ENCODE measurements around the gene PBX1. TPM values are rescaled to one million over a fixed set of nuclear protein-coding genes. Genes with fewer than 3 reads are reported as not detected.

Gene PBX1
- total RNA-seq, 2 experiments from 2014 or later, result 0.17 TPM

DNA sequence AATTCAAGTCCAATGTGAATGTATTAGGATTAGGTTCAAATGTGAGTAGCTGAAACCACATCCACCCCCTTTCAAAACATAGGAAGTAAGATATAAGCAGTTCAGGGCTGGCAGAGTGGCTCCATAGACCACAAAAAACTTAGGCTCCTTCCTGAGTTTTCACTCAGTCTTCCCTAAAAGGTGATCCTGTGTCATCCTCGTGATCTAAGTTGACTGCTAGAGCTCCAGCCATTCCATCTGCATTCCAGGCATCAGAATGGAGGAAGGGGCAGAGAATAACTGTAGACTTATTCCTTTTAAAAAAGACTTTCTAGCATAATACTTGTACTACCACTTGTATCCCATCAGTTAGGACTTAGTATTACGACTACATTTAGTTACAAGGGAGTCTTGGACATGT, 204.1 kb downstream of the PBX1 start:
- H3K36me3 Mint-ChIP-seq, result no peaks in the 10 kb centered on the region
- DNase-seq, result no peak
- CTCF ChIA-PET, result interaction anchor here (0.6 kb wide), 1 partner anchor 88 kb away, joined by 3 read pairs; no protein-coding TSS in a partner anchor
- H3K27me3 Mint-ChIP-seq, result no peaks in the 10 kb centered on the region
- POLR2A ChIA-PET, result no interaction called here
- H3K9me3 Mint-ChIP-seq, result no peaks in the 10 kb centered on the region
- no peaks in the 10 kb centered on the region for H3K4me1 Mint-ChIP-seq (ENCODE audit: low read depth)
- no peak overlapping the region for H3K27ac Mint-ChIP-seq
- intact Hi-C loops (cut with micrococcal nuclease), result no loop called here
- H3K4me3 Mint-ChIP-seq, result no peak overlapping the region

DNA sequence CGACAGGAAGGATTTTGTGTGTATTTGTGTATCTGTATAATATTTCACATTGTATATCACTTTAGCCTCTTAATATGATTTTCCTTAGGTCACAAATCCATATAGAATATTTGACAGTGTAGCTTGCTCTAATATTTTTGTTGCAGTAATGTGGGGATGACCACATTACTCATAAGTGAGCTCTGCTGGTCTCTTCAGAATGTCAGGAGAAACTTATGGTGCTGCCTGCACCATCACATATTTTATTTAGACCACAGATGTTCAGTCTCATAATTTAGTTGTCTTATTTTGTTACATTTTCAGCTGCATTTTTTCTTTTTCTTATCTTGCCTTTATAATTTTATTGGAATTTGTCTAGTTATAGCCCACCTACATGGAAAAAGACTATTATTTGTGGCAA, 205.3 kb downstream of the PBX1 start:
- Mint-ChIP-seq H3K4me1 (ENCODE audit: low read depth) (no peaks in the 10 kb centered on the region), H3K27me3 (no peaks in the 10 kb centered on the region), H3K36me3 (no peaks in the 10 kb centered on the region), H3K9me3 (no peaks in the 10 kb centered on the region), H3K27ac (no peak overlapping the region), H3K4me3 (no peak overlapping the region)
- intact Hi-C loops (cut with micrococcal nuclease), result no loop called here
- POLR2A ChIA-PET, result no interaction called here
- CTCF ChIA-PET, result interaction anchor here (2.4 kb wide), 1 partner anchor 23 kb away, joined by 6 read pairs; no protein-coding TSS in a partner anchor
- no peak for DNase-seq

DNA sequence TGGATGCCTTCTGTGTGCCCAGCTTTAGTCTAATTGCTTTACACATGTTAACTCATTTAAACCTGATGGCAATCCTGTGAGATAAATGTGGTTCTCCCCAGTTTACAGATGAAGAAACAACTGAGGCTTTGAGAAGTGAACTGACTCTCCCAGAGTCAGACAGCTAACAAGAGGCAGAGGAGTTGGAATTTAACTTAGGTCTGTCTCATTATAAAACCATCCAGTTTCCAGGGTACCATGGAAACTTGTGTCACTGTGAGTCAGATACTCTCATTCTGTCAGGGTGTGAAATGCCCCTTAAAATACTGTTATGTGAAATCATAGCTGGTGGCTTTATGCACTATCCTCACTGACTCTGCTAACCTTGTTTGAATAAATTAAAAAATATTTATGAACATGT, 206.6 kb downstream of the PBX1 start:
- ChIA-PET CTCF (interaction anchor here (2.4 kb wide), 1 partner anchor 22 kb away, joined by 6 read pairs; no protein-coding TSS in a partner anchor), POLR2A (no interaction called here)
- Mint-ChIP-seq H3K9me3 (no peaks in the 10 kb centered on the region), H3K36me3 (no peaks in the 10 kb centered on the region), H3K4me3 (no peak overlapping the region), H3K4me1 (ENCODE audit: low read depth) (no peaks in the 10 kb centered on the region), H3K27me3 (no peaks in the 10 kb centered on the region), H3K27ac (no peak overlapping the region)
- intact Hi-C loops (cut with micrococcal nuclease), result no loop called here
- DNase-seq, result no peak

DNA sequence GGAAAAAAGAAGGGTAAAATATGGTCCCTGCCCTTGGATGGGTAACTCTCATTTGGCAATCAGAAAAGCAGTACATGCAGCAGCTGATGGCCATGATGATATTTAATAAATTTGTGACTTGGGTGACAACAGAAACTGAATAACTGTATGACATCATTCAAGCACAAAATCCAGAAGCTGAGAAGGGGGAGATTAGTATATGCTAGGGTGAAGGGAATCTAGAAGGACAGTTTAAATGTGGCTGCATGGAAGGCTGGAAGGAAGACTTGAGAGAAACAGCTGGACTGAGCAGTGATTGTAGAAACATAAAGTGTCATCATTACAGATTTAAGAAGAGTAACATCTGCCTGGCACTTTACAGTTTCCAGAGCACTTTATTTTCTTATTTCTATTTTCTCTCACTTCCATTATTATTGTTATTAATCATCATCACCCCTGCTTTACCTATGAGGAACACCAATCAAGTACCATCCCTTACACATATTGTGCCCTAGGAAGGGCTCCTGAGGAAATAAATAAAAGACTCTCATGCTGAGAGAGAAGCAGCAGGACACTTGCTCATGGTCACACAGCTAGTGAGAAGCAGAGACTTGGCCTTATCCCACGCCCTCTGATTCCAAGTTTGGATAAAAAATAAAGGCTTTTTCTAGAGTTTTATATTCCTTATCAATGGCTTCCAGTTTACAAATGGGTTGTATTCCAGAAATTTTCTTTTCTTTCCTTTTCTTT, 207.2 kb downstream of the PBX1 start:
- CTCF ChIA-PET, result interaction anchor here (0.7 to 2.4 kb wide), 3 partner anchors 21 to 1554 kb away, joined by 3 to 6 read pairs (median 4); no protein-coding TSS in a partner anchor
- Mint-ChIP-seq H3K9me3 (no peaks in the 10 kb centered on the region), H3K27me3 (no peaks in the 10 kb centered on the region), H3K36me3 (no peaks in the 10 kb centered on the region), H3K27ac (no peak overlapping the region), H3K4me1 (ENCODE audit: low read depth) (no peaks in the 10 kb centered on the region), H3K4me3 (no peak overlapping the region)
- intact Hi-C loops (cut with micrococcal nuclease), result no loop called here
- no peak for DNase-seq
- POLR2A ChIA-PET, result no interaction called here

DNA sequence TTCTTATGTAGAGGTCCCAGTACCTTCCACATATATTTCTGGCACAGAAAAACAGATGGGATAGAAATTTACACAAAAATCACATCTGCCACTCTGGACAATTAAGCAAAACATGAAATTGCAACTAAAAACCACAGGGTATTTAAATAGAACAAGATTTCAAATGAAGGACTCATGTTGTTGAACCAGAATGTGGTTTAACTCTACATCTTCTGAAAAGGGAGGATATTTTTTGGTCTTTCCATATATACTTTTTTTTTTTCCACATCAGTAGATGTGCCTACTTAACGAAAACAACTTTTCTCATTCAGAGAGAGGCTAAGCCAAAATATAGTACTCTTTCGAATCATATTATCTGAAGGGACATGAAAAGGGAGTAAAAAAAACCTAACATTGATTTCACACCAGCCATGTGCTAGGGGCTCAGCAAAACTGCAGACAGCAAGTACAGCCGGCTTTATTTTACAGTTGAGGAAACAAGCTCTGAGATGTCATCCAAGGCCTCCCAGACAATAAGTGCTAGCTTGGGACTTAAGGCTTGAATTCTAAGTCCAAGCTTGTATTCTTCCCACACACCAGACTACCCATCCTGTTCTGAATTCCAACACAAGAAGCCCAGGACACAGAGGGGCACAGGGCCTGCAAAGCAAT, 208.9 kb downstream of the PBX1 start:
- no peaks in the 10 kb centered on the region for H3K27me3 Mint-ChIP-seq
- intact Hi-C loops (cut with micrococcal nuclease), result no loop called here
- no peak overlapping the region for H3K27ac Mint-ChIP-seq
- H3K9me3 Mint-ChIP-seq, result no peaks in the 10 kb centered on the region
- H3K4me3 Mint-ChIP-seq, result no peak overlapping the region
- DNase-seq, result no peak
- H3K36me3 Mint-ChIP-seq, result no peaks in the 10 kb centered on the region
- POLR2A ChIA-PET, result no interaction called here
- CTCF ChIA-PET, result no interaction called here
- no peaks in the 10 kb centered on the region for H3K4me1 Mint-ChIP-seq (ENCODE audit: low read depth)

DNA sequence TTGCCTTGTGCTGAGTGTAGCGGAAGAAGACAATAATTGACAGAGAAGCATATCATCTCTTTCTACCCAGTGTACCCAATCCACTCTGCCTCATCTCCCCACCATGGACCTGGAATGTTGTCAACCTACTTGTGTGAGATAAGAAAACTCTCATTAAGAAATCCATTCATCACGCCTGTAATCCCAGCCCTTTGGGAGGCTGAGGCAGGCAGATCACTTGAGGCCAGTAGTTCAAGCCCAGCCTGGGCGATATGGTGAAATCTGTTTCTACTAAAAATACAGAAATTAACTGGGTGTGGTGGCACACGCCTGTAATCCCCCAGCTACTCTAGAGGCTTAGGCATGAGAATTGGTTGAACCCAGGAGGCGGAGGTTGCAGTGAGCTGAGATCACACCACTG, 209.6 kb downstream of the PBX1 start:
- H3K9me3 Mint-ChIP-seq, result no peaks in the 10 kb centered on the region
- intact Hi-C loops (cut with micrococcal nuclease), result no loop called here
- CTCF ChIA-PET, result no interaction called here
- H3K4me3 Mint-ChIP-seq, result no peak overlapping the region
- no peaks in the 10 kb centered on the region for H3K4me1 Mint-ChIP-seq (ENCODE audit: low read depth)
- no peaks in the 10 kb centered on the region for H3K36me3 Mint-ChIP-seq
- no peaks in the 10 kb centered on the region for H3K27me3 Mint-ChIP-seq
- no peak for DNase-seq
- POLR2A ChIA-PET, result no interaction called here
- H3K27ac Mint-ChIP-seq, result no peak overlapping the region

DNA sequence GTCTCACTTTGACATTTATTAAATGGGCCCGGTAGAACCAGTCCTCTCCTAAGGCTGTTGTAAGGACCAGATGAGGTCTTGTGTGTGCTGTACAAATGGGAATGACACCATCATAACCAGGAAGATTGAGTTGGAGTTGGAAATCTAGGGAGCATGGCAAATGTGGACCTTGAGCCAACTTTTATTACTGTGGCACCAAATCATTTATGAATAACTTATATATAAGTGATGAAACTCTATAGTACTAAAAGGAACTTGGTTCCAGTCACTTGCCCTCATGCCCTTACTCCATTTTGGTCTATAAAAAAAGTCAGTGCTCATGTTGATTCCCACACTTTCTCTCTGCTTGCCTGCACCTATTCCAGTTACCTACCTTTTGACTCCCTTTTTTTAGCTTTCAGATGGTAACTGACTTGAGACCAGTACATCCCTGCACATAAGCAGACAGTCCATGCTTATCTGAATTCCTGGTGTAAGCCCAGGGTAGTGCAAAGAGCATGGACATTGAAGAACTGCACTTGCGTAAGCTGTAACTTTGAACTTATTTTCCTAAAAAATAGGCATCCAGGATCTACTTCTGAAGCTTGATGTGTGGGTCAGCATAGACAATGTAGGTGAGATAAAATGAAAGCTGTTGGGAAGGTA, 210.6 kb downstream of the PBX1 start:
- H3K27me3 Mint-ChIP-seq, result no peaks in the 10 kb centered on the region
- intact Hi-C loops (cut with micrococcal nuclease), result no loop called here
- ChIA-PET CTCF (no interaction called here), POLR2A (no interaction called here)
- no peak overlapping the region for H3K27ac Mint-ChIP-seq
- H3K36me3 Mint-ChIP-seq, result no peaks in the 10 kb centered on the region
- H3K4me1 Mint-ChIP-seq (ENCODE audit: low read depth), result no peaks in the 10 kb centered on the region
- H3K4me3 Mint-ChIP-seq, result no peak overlapping the region
- DNase-seq, result no peak
- H3K9me3 Mint-ChIP-seq, result no peaks in the 10 kb centered on the region

DNA sequence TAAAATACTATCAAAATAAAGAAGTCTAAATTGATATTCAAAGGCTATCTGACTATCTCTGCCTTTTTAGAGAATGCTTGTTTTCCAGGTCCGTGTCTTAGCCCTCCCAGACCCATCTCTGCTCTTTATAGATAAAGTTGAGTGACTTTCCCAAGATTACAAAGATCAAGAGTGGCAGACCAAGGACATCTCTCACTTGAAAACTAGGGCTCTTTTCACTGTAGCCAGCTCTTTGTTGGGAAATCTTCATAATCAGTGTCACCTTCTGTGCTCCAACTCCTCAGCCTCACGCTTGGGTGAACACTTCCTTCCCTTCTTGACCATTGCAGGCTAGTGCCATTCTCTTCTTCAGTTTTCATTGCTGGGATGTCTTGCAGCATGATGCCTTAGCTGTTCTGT, 211.1 kb downstream of the PBX1 start:
- ChIA-PET CTCF (no interaction called here), POLR2A (no interaction called here)
- no peak overlapping the region for H3K27ac Mint-ChIP-seq
- no peaks in the 10 kb centered on the region for H3K4me1 Mint-ChIP-seq (ENCODE audit: low read depth)
- no peaks in the 10 kb centered on the region for H3K27me3 Mint-ChIP-seq
- H3K4me3 Mint-ChIP-seq, result no peak overlapping the region
- no peaks in the 10 kb centered on the region for H3K9me3 Mint-ChIP-seq
- intact Hi-C loops (cut with micrococcal nuclease), result no loop called here
- no peak for DNase-seq
- no peaks in the 10 kb centered on the region for H3K36me3 Mint-ChIP-seq

DNA sequence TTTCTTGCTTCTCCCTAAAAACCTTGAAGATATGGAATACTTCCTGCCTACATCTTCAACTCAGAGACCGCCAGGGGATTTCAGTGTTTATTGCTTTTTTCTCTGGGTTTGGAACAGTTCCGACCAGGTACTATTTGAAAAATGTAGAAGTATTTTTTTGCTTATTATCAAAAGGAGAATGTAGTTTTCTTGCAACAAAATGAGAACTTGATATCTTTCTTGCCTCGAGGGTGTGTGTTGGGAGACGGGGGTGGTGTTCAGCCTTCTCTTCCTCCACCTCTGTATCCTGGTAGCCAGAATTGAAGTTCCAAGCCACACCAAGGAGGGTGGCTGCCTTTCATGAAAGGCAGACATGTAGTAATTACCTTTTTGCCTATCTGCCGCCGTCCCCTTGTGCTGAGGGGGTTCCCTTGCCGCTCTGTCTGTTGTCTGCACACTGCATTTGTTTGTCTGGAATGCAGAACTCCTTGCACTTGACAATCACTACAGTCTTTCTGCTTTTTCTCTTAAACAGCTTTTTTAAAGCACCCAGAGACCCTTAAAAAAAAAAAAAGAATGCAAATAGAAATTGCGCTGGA, 212.1 kb downstream of the PBX1 start:
- CTCF ChIA-PET, result interaction anchor here (0.9 to 1.3 kb wide), 2 partner anchors 11 to 16 kb away, joined by 3 to 4 read pairs; no protein-coding TSS in a partner anchor
- intact Hi-C loops (cut with micrococcal nuclease), result no loop called here
- Mint-ChIP-seq H3K4me3 (no peak overlapping the region), H3K27me3 (no peaks in the 10 kb centered on the region), H3K27ac (no peak overlapping the region), H3K4me1 (ENCODE audit: low read depth) (no peaks in the 10 kb centered on the region), H3K9me3 (no peaks in the 10 kb centered on the region), H3K36me3 (no peaks in the 10 kb centered on the region)
- DNase-seq, result no peak
- POLR2A ChIA-PET, result no interaction called here

DNA sequence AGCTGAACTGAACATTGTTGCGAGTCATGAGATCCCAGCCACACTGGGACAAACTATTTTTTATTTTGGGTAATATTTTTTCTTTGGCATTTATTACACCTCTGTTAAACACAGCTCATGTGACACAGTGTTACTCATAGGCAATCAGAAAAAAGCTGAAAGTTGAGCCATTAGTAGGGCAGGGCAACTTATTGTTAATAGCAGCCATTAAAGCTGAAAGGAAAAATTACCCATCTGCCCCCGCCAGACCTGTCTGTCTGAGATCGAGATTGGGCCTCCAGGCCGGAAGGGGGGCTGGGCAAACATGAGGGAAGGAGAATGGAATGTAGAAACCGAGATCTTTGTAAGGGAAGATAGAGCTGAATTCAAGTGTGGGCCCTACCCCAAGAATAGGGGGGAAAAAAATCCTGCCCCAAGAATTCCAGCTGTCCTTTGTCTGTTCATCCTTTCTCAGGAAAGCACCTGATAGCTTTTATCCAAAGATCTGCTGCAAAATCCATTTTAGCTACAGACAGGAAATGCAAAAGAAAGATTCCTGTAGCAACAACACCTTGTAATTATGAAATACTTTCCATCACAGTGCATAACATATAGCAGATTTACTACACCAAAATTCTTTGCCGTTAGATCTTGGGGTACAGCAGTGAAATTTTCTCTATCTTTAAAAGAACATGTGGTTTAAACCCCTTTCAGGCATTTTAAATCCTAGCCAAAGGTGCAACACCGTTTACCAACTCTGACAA, 212.8 kb downstream of the PBX1 start:
- H3K36me3 Mint-ChIP-seq, result no peaks in the 10 kb centered on the region
- H3K4me1 Mint-ChIP-seq (ENCODE audit: low read depth), result no peaks in the 10 kb centered on the region
- no peak overlapping the region for H3K27ac Mint-ChIP-seq
- no peak overlapping the region for H3K4me3 Mint-ChIP-seq
- intact Hi-C loops (cut with micrococcal nuclease), result no loop called here
- H3K9me3 Mint-ChIP-seq, result no peaks in the 10 kb centered on the region
- ChIA-PET CTCF (interaction anchor here (0.9 to 1.3 kb wide), 2 partner anchors 11 to 16 kb away, joined by 3 to 4 read pairs; no protein-coding TSS in a partner anchor), POLR2A (no interaction called here)
- no peaks in the 10 kb centered on the region for H3K27me3 Mint-ChIP-seq
- DNase-seq, result no peak

DNA sequence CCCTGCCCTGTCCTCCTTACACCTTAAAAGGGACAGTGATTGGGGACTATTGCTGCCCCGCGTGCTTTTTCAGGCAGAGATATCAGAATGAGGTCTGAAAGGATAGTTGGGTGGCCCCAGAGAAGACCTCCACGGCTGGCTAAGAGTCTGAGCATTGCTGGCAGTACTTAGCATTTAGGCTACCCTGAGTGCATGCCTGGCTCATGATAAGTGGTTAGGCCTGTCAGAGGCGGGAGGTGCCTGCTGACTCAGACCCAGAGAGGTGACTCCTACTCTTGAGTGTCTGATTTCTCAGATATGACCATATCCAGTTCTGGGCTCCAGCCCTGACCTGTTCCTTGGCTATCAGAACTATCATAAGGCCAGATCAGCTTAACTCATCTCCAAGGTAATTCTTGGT, 213.7 kb downstream of the PBX1 start:
- CTCF ChIA-PET, result interaction anchor here (1.5 kb wide), 1 partner anchor 15 kb away, joined by 4 read pairs; no protein-coding TSS in a partner anchor
- no peaks in the 10 kb centered on the region for H3K9me3 Mint-ChIP-seq
- peak; percentile 25 for DNase-seq
- intact Hi-C loops (cut with micrococcal nuclease), result no loop called here
- H3K4me1 Mint-ChIP-seq (ENCODE audit: low read depth), result no peaks in the 10 kb centered on the region
- H3K27me3 Mint-ChIP-seq, result no peaks in the 10 kb centered on the region
- no peak overlapping the region for H3K27ac Mint-ChIP-seq
- POLR2A ChIA-PET, result no interaction called here
- no peak overlapping the region for H3K4me3 Mint-ChIP-seq
- no peaks in the 10 kb centered on the region for H3K36me3 Mint-ChIP-seq

DNA sequence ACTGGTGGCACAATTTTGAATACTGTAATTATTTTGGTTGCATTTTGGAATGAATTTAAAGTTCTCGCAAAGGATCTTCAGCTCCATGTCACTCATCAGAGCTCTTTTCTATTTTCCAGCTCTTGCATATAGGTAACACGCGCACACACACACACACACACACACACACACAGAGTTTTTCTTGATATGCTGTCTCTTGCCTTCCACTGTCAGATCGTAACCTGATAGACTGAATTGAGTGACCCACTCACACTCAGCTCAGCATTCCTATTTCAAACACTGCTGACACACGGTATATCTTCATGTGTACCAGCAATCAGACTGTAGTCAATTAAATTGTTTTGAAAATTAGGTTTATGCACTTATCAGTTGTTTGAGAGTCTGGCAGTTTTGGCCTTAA, 214.1 kb downstream of the PBX1 start:
- H3K4me1 Mint-ChIP-seq (ENCODE audit: low read depth), result no peaks in the 10 kb centered on the region
- no peaks in the 10 kb centered on the region for H3K36me3 Mint-ChIP-seq
- ChIA-PET CTCF (interaction anchor here (1.2 to 1.5 kb wide), 2 partner anchors 14 to 373 kb away, joined by 4 read pairs; no protein-coding TSS in a partner anchor), POLR2A (no interaction called here)
- H3K9me3 Mint-ChIP-seq, result no peaks in the 10 kb centered on the region
- no peak overlapping the region for H3K4me3 Mint-ChIP-seq
- no peak overlapping the region for H3K27ac Mint-ChIP-seq
- intact Hi-C loops (cut with micrococcal nuclease), result no loop called here
- no peaks in the 10 kb centered on the region for H3K27me3 Mint-ChIP-seq
- no peak for DNase-seq

Data from activated CD4-positive, alpha-beta memory T cell treated with anti-CD3 and anti-CD28 coated beads for 36 hours (primary cell).